Esophagus mucosa (tissue), 1 donor: Measurements from ENCODE around the gene DNASE1L1. TPM values are rescaled to one million over a fixed set of nuclear protein-coding genes. Genes with fewer than 3 reads are reported as not detected.
"Not testable (repeated sequence)": the region's sequence is repeated elsewhere in the genome, so short reads cannot be mapped to it uniquely, and the experiment has no call there.

Source experiments
- ATAC-seq: fragments of 200-7000 bp; cut with Tn5 transposase; one replicate; pipeline ENCODE4 v1.9.1; 2020
- total RNA-seq: library from RNA; stranded (reverse); gene quantifications from one replicate; pipeline ENCODE4 v1.2.4, GENCODE V29; 2023
- donor health status: DM: yes; HTN: yes; CAD: no.

The DNASE1L1 gene
- total RNA-seq, 1 donor from 2014 or later, result 22.8 TPM

DNA sequence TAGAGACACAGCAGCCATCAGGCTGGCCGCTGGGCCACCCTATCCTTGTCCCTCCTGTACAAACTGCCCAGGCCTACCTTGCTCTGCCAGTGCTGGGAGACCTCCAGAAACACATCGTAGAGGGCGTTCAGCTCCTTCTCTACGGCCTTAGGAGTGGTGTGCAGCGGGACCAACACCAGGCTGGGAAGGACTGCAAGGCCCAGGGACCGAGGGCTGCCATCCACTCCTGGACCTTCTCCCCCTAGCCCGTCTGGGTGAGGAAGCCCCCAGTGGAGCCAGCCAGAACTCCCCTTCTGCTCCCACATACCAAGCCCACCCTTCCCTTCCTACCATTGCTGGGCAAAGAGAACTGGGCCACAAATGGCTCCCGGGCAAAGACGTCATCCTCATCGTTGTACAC, 5.9 kb downstream of the DNASE1L1 start:
- no peak for ATAC-seq

GRCh38 chrX:154402622-154403127, 6.4 kb downstream of the DNASE1L1 start:
- ATAC-seq, result no peak

DNA sequence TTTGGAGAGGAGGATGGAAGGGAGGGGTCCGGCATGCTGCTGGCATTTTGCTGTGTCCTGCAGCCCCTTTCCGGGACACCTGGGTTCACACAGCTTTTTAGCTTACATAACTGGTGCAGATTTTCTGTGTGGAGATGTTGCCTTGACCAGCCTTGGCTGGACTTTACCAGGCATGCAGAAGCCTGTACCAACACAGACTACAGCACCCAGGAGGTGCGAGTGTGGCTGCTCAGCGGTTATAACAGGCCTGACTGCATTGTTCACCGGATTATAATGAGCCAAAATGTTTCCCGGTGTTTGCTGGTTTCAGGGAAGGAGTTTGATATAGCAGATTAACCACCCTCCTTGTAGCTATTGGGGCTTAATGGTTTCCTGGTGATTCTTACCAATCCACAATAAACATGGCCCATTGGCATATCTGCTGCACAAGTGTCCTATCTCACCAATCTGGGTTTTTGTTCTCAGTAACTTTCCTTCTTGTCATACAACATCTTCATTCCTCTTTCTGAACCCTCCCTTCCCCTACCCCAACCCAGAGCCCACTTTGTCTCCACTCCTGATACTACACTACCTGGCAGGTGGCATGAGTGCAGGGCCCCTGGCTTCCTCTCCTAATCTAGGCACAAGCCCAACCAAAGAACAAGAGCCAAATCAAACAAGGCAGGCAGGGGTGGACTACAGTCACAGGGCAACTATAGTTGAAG, 7.0 kb downstream of the DNASE1L1 start:
- ATAC-seq, result peak; percentile 42

DNA sequence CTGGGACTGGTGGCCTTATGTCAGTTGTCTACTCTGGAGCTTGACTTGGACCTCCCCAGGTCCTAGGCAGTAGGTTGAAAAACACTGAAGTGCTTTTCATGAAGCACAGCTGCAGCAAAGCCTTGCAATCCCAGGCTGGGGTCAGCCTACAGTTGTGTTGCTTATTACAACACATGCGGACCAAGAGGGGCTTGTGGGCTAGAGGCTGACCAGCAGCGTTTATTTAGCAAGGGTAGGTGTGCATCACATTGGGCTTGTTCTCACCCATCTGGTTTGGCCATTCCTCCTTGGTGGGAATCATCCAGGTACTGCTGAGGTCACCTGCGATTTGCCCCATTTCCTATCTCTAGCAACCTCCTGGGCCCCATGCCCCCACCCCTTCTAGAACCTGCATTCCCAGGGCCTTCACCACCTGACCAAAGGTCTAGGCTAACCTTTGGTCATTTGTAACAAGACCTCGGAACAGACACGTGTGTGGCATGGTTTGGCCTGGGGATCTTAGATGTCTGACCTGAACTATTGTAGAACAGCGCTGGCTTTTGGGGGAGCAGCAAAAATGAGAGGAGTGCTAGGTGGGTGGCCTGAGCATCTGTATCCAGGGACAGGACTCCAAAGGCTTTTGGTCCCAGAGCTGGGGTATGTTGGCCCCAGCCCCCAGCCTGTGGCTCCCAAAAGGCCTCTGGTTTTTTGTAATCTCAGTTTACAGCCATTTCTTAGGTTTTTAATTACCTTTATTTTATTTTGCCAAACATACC, 7.8 kb downstream of the DNASE1L1 start:
- ATAC-seq, result no peak

DNA sequence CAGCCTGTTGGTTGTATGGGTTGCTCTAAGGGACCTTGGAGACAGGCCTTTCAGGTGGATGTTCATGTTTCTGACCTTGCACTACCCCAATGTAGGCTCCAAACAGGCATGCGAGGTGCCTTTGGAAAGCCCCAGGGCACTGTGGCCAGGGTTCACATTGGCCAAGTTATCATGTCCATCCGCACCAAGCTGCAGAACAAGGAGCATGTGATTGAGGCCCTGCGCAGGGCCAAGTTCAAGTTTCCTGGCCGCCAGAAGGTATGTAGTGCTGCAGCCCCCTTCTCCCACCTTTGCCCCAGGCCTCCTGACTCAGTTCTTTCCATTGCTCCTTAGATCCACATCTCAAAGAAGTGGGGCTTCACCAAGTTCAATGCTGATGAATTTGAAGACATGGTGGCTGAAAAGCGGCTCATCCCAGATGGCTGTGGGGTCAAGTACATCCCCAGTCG, 8.7 kb downstream of the DNASE1L1 start:
- ATAC-seq, result not testable (repeated sequence)

- ATAC-seq, result no peak
Observed at GRCh38 chrX:154399527-154400368, 9.3 kb downstream of the DNASE1L1 start.

DNA sequence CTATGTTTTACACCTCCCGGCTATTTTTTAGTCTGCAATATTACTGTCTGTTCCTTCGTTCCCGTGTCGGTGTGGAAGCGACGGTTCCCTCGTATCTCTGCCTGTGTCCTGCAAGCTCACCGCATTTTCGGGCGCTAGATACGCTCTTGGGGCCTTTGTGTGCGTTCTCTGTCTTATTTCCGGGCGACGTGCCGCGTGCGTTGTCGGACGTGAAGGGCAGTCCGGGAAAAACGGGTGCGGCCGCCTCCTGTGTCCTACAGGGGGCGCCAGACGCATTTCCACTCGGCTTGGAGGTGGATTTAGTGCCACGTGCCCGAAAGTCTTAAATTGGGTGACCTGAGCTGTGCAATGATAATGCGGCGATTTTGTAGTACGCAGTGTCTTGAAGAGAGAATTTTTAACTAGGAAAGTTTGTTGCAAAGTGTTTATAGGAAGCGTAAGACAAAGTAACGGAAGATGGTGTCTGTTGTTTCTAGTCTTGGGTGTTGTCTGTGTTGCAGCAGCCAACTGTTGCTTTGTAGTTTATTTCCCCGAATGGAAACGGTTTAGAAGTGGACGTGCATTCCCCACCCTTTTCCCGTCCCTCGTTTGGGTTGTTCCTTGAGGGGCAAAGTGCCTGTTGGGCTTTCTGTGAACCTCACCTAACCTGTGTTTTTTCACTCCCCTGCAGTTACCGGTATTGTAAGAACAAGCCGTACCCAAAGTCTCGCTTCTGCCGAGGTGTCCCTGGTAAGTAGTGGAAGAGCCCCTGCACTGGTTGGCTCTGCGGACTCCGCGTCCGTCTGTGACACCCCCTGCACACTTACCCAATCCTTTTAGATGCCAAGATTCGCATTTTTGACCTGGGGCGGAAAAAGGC, 10.2 kb downstream of the DNASE1L1 start:
- peak; percentile 58 for ATAC-seq

DNA sequence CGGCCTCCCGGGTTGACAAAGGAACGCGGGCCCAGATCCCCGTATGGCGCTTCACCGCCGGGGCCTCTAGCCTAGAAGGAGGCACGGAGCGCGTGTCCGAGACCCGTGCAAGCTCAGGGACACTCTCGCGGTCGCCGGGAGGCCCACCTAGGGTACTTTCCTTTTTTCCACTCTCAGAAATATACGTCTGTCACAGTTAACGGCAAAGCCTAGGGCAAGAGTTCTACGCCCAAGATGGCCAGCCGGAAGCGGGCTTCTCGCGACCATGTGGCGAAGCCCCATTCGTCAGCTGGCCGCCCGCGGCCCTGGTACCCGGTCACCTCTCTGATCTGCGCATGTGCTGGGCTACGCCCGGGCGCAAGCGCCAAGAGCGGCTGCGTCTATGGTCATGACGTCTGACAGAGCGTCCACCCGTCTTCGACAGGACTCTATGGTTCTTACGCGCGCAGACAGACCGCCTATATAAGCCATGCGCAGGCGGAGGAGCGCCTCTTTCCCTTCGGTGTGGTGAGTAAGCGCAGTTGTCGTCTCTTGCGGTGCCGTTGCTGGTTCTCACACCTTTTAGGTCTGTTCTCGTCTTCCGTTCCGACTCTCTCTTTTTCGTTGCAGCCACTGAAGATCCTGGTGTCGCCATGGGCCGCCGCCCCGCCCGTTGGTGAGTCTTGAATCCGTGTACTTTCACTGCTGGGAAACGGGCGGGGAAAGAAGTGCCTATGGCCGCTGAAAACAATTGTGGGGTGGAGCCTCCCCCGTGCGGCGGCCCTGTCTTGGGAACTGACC, 11.0 kb downstream of the DNASE1L1 start, which contains the start of gene RPL10:
TSS of gene RPL10 (plus strand) at position 490 of the 780 bp plus-strand sequence. CDS start at position 633, 143 bp downstream.
- ATAC-seq, result peak; percentile 91

- ATAC-seq, result peak; percentile 74
Observed at GRCh38 chrX:154396973-154397887, 11.8 kb downstream of the DNASE1L1 start.

GRCh38 chrX:154396363-154396762, 12.7 kb downstream of the DNASE1L1 start:
- ATAC-seq, result not testable (repeated sequence)

DNA sequence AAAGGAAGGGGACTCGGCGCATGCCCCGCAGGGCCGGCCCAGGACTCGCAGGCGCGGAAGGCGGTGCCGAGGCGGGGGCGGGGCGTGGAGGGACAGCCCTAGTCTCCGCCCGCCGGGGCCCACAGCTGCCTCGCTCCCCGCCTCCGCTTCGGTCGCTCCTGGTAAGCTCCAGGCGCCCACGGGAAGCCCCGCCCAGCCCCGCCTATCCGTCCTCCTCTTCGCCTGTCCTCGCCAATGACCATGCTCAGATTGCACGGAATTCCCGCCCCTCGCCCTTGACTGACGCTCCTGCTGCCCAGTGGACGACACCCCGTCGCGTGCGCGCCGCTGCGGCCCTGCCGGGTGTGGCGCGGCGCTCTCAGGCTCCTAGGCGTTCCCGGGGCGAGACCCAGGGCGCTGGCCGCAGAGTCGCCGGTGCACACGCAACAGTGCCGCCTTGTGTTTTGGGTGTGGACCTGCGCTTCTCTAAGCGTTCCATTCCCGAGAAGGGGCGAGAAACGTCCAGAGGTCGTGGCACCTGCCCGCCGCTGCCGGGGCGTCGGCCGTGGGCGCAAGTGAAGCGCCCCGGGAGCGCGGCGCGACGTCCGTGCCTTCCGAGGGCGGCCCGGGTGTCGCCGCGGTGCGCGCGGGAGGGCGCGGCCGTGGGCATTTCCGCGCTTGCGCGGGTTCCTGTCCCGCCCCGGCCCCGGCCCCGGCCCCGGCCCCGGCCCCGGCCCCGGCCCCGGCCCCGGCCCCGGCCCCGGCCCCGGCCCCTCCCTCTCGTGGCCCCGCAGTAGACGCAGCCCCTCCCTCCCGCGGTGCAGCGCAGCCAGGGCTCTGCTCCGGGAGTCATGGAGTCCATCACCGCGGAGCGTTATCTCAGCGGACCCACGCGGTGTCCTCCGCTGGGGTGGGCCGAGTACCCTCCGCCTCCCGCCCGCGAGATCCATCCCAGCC, 19.0 kb downstream of the DNASE1L1 start:
- ATAC-seq, result peak; percentile 87

GRCh38 chrX:154388649-154389048, 20.4 kb downstream of the DNASE1L1 start:
- not testable (repeated sequence) for ATAC-seq

DNA sequence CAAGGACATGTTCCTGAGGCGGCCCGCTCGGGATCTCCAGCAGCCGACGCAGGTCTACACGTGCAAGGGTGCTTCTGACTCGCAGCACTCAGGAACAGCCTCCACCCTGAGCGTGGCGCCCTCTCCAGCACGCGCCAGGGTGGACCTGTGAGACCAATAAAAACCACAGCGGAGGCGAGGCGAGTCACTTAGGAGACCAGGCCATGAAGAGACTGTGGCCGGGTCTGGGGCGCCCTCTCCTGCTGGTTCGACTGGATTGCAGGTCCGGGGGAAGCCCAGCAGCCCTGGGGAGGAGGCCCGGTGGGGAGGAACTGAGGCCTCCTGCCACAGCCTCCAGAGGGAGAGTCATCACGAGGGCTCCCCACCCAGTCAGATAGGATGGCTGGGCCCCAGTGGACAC, 21.0 kb downstream of the DNASE1L1 start:
- ATAC-seq, result peak; percentile 55

DNA sequence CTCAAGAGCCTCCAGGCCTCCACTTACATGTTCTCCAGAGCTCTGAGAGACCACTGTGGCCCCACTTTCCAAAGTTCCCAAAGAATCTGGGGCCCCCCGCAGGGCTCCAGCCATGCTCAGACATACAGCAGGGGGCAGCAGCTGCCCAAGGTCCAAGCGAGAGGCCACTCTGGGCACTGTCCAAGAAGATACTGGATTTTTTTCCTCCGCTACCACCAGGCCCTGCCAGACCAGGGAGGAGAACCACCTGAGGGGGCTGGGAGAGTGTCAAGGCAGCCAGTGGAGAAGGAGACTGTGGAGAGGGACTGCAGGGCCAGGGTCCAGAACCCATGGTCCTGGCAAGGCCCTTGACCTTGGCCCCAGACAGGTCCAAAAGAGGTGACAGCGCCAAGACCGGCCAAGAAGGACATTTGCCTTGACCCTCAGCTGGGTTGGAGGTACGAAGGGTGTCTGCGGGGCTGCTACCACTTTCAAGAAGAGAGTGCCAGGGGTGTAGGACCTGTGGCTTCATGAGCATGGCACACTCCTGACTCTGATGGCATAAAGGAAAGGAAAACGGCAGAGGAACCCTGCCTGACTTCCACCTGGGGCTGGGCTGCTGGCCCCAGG, 24.7 kb downstream of the DNASE1L1 start:
- ATAC-seq, result no peak

DNA sequence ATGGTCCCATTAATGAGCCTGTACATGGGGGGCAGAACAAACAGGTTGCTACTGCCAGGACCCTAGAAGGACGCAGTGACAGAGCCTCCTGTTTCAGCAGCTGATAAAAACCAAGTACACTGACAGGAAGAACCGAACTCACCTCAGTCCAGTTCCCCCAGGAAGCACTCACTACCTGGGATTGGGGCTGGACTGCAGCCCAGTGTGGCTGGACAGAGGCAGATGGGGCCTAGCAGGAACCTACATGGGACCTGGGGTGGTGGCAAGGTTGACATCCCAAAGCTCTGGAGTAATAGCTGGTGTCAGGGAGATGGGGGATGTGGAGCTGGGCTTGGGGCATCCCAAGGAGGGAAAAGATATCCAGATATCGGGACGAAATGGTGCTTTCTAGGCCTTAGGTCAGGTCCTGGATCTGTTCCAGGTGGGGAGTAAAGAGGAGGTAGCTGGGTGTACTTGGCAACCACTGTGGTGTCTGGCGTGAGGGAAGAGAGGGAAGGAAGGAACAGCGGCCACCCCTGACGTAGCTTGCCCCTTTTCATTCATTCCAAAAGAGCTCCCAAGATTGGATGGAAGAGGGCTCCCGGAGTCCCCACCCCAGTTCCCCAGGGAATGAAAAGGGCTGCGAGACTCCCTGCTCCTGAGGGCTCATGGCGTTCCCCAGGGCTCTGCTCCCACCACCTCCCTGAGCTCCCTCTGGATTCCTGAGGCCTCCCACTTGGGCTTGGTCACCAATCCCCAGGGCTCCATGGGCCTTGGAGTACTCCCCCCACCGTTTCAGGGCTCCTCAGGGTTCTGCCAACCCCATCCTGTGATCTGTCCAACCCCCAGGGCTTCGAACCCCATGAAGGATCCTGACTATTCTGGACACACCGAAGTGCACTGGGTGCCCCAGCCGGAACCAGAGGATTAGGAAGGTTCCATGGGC, 25.4 kb downstream of the DNASE1L1 start:
- no peak for ATAC-seq

DNA sequence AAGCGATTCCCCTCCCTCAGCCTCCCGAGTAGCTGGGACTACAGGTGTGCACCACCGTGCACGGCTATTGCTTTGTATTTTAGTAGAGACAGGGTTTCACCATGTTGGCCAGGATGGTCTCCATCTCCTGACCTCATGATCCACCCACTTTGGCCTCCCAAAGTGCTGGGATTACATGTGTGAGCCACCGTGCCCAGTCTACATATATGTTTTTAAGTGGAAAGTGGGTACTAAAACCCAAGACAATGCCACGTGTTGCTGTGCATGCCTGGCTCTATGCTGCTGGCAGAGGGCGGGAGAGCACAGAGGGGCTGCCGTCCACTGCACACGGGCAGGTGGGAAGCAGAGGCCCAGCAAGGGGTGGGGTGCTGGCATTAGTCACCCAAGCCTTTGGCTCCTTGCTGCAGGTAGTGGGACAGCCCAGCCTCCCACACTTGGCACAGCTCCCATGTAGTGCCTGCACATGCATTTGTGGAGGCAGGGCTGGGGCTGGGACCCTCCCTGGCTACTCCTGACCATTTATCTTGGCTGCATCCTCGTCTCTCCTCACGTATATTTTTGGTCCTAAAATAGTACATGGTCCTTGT, 26.5 kb downstream of the DNASE1L1 start:
- no peak for ATAC-seq

DNA sequence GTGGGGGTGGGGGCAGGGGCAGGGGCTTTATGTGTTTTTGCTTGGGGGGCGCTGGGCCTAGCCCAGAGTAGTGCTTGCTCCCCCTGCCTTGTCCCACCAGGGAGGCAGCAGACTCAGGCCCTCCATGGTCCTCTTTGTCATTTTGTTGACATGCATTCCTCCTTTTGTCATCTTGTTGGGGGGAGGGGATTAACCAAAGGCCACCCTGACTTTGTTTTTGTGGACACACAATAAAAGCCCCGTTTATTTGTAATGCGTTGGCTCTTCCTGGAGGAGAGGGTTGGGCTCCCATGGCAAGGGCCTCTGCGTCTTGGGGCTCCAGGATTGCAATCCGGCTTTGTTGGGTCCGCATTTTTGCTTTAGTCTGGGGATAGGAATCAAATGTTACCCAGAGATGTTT, 27.8 kb downstream of the DNASE1L1 start:
- no peak for ATAC-seq
